Vagina (tissue), 2 donors: ENCODE data around the gene LPA. TPM values are rescaled to one million over a fixed set of nuclear protein-coding genes. Genes with fewer than 3 reads are reported as not detected.

Source experiments
- DNase-seq, 2 donors: peaks; one replicate each; pipeline ENCODE4 v3.0.0-alpha.2; 2017; ENCODE audit errors: extremely low spot score in 2 of 2
- H3K27ac ChIP-seq: fragments of 200-600 bp; sonication (generic); one replicate; pipeline ENCODE4 v1.5.1; 2019
- H3K27me3 ChIP-seq: fragments of 200-600 bp; sonication (generic); one replicate; pipeline ENCODE4 v1.5.1; 2019
- H3K36me3 ChIP-seq, 2 donors: fragments of 200-600 bp; sonication (generic); one replicate each; pipeline ENCODE4 v1.5.1; 2017 to 2019
- H3K4me1 ChIP-seq: fragments of 200-600 bp; sonication (generic); one replicate; pipeline ENCODE4 v1.5.1; 2019
- H3K4me3 ChIP-seq, 2 donors: fragments of 200-600 bp; sonication (generic); 1 replicate in 1 of 2; 2 replicates in 1 of 2; pipeline ENCODE4 v1.5.1; 2016 to 2019
- H3K9me3 ChIP-seq: fragments of 200-600 bp; sonication (generic); one replicate; pipeline ENCODE4 v1.5.1; 2019
- CTCF ChIP-seq, 3 experiments: fragments of 450-650 bp in 2 of 3; fragments of 200-600 bp in 1 of 3; sonication (generic) in 1 of 3; IDR thresholded peaks; one replicate each; pipeline ENCODE4 v1.5.1; 2017 to 2019; ENCODE audit warnings: antibody characterized with exemption in 3 of 3, mild to moderate bottlenecking in 2 of 3, moderate library complexity in 2 of 3
- POLR2A ChIP-seq, 2 donors: fragments of 450-650 bp; IDR thresholded peaks; one replicate each; pipeline ENCODE4 v1.6.1; 2017; ENCODE audit warnings: antibody characterized with exemption in 2 of 2, mild to moderate bottlenecking in 2 of 2, moderate library complexity in 2 of 2
- POLR2AphosphoS5 ChIP-seq, 2 donors: sonication (generic); formaldehyde crosslinking; IDR thresholded peaks; one replicate each; pipeline ENCODE4 v1.9.0; 2017; ENCODE audit warnings: antibody characterized with exemption in 2 of 2, mild to moderate bottlenecking in 2 of 2, low read depth in 1 of 2; ENCODE audit not compliant: insufficient read depth in 1 of 2
- intact Hi-C: fragments of 100-400 bp; cut with DNase I; formaldehyde crosslinking; loops from one replicate; pipeline ENCODE4 v1.15.1; 2023
- total RNA-seq: library from RNA; depleted of rRNA; stranded (reverse); fragments of >200 nt; gene quantifications from one replicate; pipeline ENCODE4 v1.2.3, GENCODE V29; 2016

LPA gene
- total RNA-seq, 1 donor from 2014 or later, result 0.49 TPM

GRCh38 chr6:160523223-160523622 lies 140.9 kb downstream of the LPA start:
- no peaks in the 10 kb centered on the region for H3K9me3 ChIP-seq
- TF ChIP-seq POLR2A (IDR thresholded peaks at IDR 0.05), result no peak
- no peak for TF ChIP-seq POLR2AphosphoS5 (IDR thresholded peaks at IDR 0.05; ENCODE audit: insufficient read depth in 1 of 2, low read depth in 1 of 2)
- TF ChIP-seq CTCF (IDR thresholded peaks at IDR 0.05), result no peak
- H3K27me3 ChIP-seq, result no peaks in the 10 kb centered on the region
- H3K4me3 ChIP-seq, result no peak overlapping the region
- no peak overlapping the region for H3K27ac ChIP-seq
- H3K4me1 ChIP-seq, result no peaks in the 10 kb centered on the region
- intact Hi-C loops, result no loop called here
- DNase-seq, result no peak
- no peaks in the 10 kb centered on the region for H3K36me3 ChIP-seq

- Histone ChIP-seq H3K36me3 (no peaks in the 10 kb centered on the region), H3K27me3 (no peaks in the 10 kb centered on the region), H3K9me3 (no peaks in the 10 kb centered on the region), H3K4me3 (peak overlapping the region; percentile 62 to 65), H3K27ac (peak overlapping the region; percentile 67), H3K4me1 (no peaks in the 10 kb centered on the region)
- intact Hi-C loops, result no loop called here
- no peak for DNase-seq
- TF ChIP-seq POLR2A (IDR thresholded peaks at IDR 0.05), result no peak
- peak; percentile 15 to 60 for TF ChIP-seq POLR2AphosphoS5 (IDR thresholded peaks at IDR 0.05; ENCODE audit: insufficient read depth in 1 of 2, low read depth in 1 of 2)
- TF ChIP-seq CTCF (IDR thresholded peaks at IDR 0.05), result peak; percentile 23 to 91 (median 73)
Observed at GRCh38 chr6:160520043-160520904, 143.8 kb downstream of the LPA start.

- intact Hi-C loops, result no loop called here
- Histone ChIP-seq H3K4me1 (no peaks in the 10 kb centered on the region), H3K4me3 (peak overlapping the region; percentile 62 to 65), H3K27ac (peak overlapping the region; percentile 67), H3K27me3 (no peaks in the 10 kb centered on the region), H3K9me3 (no peaks in the 10 kb centered on the region), H3K36me3 (no peaks in the 10 kb centered on the region)
- no peak for DNase-seq
- TF ChIP-seq POLR2A (IDR thresholded peaks at IDR 0.05) (no peak), POLR2AphosphoS5 (IDR thresholded peaks at IDR 0.05; ENCODE audit: insufficient read depth in 1 of 2, low read depth in 1 of 2) (no peak), CTCF (IDR thresholded peaks at IDR 0.05) (peak in 1 of 3 experiments; percentile 86)
Observed at GRCh38 chr6:160519603-160520042, 144.5 kb downstream of the LPA start.

- no peaks in the 10 kb centered on the region for H3K27me3 ChIP-seq
- H3K36me3 ChIP-seq, result no peaks in the 10 kb centered on the region
- intact Hi-C loops, result no loop called here
- DNase-seq, result no peak
- no peaks in the 10 kb centered on the region for H3K9me3 ChIP-seq
- H3K4me3 ChIP-seq, result no peak overlapping the region
- H3K4me1 ChIP-seq, result no peaks in the 10 kb centered on the region
- TF ChIP-seq CTCF (IDR thresholded peaks at IDR 0.05) (no peak), POLR2A (IDR thresholded peaks at IDR 0.05) (no peak), POLR2AphosphoS5 (IDR thresholded peaks at IDR 0.05; ENCODE audit: insufficient read depth in 1 of 2, low read depth in 1 of 2) (no peak)
- no peak overlapping the region for H3K27ac ChIP-seq
Observed at GRCh38 chr6:160519133-160519532, 144.9 kb downstream of the LPA start.

- Histone ChIP-seq H3K27me3 (no peaks in the 10 kb centered on the region), H3K36me3 (no peaks in the 10 kb centered on the region), H3K4me3 (no peak overlapping the region), H3K4me1 (no peaks in the 10 kb centered on the region), H3K27ac (no peak overlapping the region), H3K9me3 (no peaks in the 10 kb centered on the region)
- TF ChIP-seq CTCF (IDR thresholded peaks at IDR 0.05), result no peak
- TF ChIP-seq POLR2AphosphoS5 (IDR thresholded peaks at IDR 0.05; ENCODE audit: insufficient read depth in 1 of 2, low read depth in 1 of 2), result no peak
- TF ChIP-seq POLR2A (IDR thresholded peaks at IDR 0.05), result no peak
- intact Hi-C loops, result no loop called here
- no peak for DNase-seq
Observed at GRCh38 chr6:160513836-160514235, 150.2 kb downstream of the LPA start.
